GM19035 (cell line): ENCODE data around the gene PACS1.

Experiments used
- ATAC-seq: cut with Tn5 transposase; IDR thresholded peaks from one replicate; pipeline ENCODE4 v1.9.1; 2021; ENCODE audit not compliant: unreplicated experiment

The PACS1 gene

DNA sequence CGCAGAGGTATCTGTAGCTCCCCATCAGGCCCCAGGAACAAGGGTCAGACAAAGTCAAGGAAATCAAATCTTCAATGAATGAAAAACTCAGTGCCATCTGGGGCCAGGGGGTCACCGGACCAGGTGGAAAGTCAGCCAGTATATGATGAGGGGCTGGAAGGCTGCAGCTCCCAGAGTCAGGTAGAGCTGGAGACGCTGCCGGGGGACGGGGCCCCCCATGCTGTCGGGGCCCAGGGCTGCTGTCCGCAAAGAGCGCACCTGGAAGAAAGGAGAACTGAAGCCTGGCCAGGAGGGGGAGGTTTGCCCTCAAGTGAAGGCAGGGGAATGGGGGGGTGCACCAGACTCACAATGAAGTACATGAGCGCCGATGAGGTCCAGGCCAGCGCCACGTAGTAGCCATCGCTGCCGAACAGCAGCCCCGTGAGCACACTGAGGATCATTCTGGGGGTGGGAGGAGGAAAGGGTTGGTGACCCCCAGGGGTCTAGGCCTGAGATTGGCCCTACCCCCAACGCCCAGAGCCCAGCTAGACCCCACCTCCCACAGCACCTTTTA lies 214.5 kb downstream of the PACS1 start:
- ATAC-seq: no peak

DNA sequence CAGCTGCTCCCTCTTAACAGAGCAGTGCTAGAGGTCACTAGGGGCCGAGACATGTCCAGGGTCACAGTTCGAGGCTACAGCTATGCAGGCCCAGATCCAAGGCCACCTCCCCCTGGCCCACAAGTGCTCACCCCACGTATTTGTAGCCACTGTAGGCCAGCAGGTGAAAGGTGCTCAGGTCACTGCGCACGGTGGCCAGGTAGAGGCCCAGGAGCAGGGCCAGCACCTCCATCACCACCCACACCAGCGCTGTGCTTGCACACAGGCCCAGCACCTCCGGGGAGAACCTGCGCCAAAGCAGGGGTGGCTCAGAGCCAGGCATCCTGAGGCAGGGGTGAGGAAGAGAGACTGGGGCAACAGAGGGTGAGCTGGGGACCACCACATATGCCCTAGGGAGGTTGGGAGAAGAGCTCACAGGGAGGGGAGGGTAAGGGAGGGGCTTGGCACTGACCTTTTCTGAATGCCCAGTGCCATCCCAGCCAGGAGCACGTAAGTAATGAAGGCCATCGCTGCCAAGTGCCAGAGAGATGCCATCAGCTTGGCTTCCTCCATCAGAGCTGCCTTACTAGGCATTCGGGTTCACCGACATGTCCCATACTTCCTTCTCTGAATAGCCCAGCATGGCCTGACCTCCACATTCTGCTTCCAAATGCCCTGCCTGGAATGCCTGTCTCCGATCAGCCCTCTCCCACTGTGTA lies 215.3 kb downstream of the PACS1 start:
- no peak for ATAC-seq

DNA sequence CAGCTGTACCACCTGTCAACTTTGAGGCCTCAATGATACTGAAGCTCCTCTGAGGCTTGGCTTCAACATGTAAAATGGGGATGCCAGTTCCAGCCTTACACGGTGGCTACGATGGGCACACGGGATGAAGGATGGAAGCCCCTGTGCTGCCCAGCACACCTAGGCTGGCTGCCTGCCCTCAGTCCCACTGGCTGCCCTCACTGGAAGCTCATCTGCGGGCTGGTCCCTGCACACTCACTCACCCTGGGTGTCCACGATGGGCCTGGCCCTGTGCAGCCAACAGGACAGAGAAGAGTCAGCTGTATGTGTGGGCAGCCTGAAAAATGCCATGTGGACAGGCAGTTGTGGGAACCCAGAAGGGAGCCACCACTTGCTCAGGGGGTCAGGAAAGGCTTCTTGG lies 216.6 kb downstream of the PACS1 start:
- no peak for ATAC-seq

DNA sequence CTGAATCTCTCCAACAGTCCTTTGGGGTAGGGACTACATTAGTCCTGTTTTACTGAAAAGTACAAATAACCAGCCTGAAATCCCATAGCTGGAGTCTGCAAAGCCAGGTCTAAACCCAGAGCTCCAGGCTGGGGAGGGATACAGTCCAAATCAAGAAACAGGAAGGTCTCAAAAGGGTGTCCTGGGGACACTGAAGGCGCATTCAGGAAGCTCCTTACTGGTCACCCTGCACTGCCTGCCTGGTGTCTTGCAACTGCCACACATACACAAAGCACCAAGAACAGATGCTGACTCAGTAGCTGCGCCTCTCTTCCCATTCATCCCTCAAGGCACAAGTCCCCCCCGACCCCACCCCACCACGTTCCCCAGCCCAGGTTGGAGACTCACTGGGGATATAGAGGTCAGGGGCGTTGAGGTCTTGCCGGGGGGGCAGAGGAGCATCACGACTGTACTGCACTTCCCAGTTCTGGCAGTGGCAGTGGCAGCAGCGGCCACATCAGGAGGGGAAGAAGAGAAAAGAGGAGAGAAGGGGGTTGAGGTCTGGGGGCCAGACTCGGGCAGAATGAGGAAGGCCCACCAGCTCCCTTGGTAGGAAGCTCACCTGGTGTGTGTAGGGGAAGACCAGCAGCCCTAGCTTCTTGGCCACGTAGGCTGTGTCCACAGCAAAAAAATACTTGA lies 217.3 kb downstream of the PACS1 start:
- no peak for ATAC-seq

DNA sequence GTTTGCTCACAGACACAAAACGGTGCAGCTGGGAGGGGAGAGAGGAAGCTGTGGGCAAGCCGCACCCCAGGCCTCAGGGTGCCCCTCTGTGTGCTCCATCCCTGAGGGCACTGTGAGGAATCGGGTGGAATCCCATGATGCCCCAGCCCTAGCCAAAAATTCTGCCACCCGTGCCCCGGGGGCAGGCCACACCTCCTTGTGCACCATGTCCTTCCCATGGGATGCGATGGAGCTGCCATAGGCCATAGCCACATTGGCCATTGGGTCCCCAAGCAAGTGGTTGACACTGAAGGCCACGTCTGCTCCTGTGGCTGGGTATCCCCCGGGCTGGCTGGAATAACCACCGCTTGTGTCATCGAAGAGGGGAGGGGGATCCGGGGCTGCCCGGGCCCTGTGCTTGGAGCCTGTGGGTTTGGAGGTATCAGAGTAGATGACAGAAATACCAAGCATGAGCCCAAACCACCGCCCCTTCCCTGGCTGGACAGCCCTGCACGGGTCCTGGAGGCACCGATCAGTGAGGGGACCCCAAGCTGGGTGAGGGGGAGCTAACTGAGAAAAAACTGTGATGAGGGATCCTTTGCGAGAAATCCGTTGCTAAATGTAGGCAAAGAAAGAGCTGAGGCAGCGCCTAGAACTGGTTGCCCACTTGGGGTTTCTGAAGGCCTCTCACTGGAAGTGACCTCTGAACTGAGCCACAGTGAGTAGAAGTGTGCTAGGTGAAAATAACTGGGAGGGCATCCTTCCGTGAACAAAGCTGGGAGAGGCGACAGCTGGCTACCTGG lies 218.0 kb downstream of the PACS1 start:
- ATAC-seq: peak; percentile 0

DNA sequence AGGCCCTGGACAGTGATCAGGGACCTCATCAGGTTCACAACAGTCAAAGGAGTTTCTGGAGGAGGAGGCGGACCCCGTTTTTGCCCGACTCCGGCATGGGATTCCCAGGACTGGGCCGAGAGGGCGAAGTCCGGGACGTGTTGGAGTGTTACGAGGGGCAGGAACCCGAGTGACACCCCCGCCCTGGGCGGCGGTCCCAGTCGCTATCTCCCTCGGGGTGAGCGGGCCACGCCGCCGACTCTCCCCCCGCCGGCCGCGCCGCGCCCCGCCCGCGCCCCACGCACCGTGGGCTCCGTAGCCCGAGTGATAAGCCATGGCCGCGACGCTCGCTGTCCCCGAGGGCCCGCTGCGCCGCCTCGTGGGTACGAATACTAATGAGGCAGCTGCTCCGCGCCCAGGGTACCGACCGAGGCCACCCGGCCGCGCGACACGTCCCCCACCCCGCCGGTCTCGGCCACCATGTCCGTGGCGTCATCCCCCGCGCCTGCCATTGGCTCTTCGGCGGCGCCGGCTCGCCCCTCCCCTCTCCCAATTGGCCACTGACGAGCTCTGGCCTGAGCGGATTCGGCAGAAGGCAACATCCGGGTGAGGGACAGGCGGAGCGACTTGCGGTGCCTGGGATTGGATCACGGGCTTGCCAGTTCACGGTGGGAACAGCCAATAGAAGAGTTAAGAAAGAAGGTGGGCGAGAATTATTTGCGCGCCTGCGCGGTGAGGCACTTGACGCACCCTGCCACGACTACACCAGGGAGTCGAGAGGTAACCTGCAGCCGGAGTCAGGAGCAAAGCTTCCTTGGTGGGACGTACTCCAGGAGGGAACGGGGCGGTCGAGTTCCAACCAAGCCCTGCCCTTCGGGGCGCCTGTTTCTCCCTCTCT lies 218.8 kb downstream of the PACS1 start, which contains the start of gene YIF1A:
TSS of gene YIF1A (minus strand) at position 473 of the 877 bp plus-strand sequence. CDS start at position 315, 158 bp downstream.
- ATAC-seq: peak; percentile 91

DNA sequence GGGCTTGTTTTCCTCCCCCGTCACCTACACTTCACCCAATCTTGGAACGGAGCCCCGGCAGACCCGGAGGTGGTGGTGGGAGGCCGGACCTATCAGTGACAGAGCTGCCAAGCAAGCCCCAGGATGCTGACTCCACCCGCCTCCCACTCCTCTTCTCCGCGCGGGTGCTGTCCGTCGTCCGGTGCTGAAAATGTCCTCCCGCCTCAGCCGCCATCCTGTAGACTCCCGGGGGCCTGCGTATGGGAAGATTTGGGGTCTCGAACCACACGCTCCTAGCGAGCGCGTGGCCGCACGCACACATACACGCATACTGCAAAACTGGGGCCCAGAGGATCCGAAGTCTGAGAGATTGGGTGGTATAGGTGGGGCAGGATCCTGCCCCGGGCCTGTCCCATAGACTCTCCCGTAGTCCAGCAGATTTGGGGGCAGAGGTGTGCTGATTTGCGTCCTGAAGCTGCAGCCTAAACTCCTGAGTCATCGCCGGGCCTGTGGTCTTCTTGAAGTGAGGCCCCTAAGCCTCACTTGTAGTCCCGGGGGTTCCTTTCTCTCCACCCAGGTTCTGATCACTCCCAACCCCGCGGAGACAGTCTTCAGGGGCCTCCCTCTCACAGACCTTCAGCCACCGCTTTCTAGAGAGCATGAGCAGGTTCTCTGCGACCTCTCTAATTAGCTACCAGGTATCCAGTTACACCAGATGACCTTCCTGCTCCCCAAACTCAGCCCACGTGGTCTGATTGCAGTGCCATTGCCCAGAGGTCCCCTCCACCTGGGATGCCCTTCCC lies 219.7 kb downstream of the PACS1 start:
- peak; percentile 42 for ATAC-seq

DNA sequence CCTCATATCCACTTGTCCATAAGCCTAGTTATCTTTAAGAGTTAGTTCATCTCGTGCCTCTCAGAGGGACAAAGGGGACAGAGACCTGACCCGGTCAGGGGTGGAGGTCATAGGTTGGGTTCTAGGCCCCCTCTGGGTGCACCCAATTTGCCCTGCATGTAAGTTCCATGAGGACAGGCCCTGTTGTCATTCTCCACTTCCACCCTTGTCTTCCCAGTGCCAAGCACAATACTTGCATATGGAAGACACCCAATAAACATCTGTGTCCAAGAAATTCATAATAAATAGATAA lies 220.2 kb downstream of the PACS1 start:
- ATAC-seq: no peak

DNA sequence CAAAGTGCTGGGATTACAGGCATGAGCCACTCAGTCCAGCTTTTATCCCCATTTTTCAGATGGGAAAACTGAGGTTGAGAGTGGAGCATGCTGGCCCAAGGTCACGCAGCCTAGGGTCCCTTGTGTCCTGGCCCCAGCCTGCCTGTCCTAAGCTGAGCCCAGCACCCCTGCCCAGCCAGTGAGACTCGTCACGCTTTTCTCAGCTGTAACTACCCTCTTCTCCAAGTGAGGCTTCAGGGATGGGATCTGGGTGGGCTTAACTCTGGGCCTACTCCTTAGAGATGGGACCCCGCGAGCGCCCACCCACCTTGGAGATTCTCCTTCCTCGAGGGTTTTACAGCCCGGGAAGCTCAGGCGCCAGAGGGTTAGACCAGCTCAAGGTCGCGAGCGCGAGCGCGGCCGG lies 221.2 kb downstream of the PACS1 start:
- no peak for ATAC-seq

DNA sequence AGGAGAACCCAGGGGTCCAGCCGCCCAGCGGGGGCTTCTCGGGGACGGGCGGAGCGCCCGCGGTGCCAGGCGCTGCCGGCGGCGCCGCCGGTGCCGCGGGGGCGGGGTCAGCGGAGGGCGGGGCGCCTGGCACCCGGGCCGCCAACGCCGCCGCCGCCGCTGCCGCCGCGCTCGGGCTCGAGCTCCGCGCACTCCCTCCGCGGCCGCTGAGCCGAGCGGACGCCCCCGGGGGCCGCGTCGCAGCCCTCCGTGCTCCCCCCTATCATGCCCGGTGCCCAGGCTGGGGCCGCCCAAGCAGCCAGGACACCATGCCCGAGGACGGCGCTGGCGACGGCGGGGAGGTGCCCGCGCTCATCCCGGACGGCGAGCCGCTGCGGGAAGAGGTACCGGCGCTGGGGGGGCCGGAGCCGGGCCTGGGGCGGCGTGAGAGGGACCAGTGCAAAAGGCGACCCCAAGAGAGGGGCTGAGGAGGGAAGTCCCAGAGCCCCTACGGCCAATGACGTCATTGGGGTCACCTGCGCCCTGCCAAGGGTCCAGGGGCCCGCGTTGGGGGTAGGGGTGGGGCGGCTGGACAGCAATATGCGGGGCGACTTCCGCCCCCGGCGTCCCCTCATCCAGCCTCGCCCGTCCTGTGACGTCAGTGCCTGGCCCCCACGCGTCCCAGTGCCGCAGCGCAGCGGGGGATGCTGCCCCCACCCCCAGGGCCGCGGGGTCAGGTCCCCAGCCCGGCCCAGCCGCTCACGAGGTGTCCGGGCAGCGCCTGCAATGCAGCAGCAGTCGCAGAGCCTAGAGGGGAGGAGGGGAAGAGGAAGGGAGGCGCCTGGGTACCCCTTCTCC lies 221.9 kb downstream of the PACS1 start, which contains the start of gene TMEM151A:
TSS of gene TMEM151A (plus strand) at position 189 of the 837 bp plus-strand sequence. CDS start at position 309, 120 bp downstream.
- ATAC-seq: no peak

DNA sequence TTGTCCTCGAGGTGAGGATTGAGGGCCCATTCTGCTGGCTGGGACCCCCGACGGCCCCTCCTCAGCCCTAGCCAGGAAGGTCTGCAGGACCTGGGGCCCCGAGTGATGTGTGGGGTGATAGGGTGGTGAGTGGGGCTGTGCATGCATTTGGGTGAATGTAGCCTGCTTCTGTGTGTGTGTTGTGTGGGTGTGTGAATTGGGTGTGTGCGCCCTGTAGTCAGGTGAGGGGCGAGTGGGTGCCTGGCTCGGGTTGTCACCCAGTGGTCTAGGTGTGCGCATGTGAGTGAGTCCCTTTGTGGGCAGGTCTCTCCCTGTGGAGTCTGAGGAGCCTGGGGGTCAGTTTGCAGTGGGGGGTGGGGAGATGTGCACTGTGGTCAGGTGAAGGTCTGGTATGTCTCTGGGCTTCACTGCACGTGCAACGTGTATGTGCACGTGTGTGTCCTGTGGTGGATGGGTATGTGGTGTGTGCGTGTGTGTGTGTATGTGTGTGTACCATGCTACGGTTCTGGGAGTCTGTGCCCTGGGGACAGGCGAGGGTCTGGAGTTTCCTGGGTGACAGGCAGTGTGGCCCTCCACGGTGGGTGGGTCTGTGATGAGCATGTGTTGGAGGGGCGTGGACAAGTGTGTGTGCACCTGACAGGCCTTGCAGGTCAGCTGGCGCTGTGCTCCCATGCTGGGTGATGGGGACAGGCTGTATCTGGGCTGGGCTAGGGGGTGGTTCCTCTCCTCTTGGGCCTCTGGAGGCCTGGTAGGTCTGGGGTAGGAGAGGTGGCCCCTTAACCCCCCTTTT lies 222.7 kb downstream of the PACS1 start:
- no peak for ATAC-seq

DNA sequence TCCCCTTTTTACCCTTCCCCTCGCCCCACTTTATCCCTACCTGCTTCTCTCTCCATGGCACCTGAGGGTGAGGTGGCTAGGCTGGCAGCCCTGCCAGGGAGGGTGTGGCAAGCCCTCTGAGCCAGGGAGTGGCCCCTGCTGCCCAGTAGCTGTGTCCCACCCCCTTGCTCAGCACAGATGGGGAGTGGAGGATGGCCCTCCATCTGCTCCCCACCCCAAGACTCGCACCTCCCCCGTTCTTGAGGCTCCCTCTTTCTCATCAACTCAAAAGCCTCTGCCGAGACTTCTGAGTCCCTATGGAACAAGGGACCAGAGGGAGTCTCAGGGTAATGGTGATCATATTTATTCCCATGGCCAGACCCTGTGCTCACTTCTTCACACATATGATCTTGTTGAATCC lies 223.3 kb downstream of the PACS1 start:
- ATAC-seq: no peak

DNA sequence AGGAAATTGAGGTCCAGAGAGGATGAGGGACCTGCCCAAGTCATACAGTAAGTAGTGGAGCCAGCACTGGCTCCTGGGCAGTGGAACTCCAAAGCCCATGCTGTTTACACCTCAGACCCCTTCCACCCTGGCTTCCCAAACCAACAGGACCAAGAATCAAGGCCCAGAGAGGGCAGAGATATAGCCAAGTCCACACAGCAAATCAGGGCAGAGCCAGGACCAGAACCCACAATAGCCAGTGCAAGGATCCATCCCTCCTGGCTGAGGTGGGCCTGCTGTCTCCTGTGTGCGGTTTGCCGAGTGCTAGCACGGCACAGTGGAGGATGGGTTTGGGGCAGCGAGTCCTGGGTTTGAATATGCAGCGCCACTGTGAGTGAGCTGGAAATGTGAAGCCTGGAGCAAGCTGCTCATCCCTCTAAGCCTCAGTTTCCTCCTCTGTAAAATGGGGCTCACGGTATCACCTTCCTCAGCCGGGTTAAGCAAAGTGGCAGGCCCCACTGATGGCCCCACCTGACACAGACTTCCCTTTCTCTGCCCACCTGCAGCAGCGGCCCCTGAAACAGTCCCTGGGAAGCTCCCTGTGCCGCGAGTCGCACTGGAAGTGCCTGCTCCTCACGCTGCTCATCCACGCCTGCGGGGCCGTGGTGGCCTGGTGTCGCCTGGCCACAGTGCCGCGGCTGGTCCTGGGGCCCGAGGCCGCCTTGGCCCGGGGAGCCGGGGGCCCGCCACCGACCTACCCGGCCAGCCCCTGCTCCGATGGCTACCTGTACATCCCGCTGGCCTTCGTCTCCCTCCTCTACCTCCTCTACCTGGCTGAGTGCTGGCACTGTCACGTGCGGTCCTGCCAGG lies 223.9 kb downstream of the PACS1 start:
- no peak for ATAC-seq
